Measurements from ENCODE around the gene CASS4. TPM values are rescaled to one million over a fixed set of nuclear protein-coding genes. Genes with fewer than 3 reads are reported as not detected.
"Not testable (repeated sequence)": the region's sequence is repeated elsewhere in the genome, so short reads cannot be mapped to it uniquely, and the experiment has no call there.

CASS4 gene
- total RNA-seq, 1 experiment from 2014 or later: 0.15 TPM

- intact Hi-C loops (cut with micrococcal nuclease; ENCODE audit: unreplicated experiment): no loop called here
- H3K4me3 ChIP-seq (ENCODE audit: low read depth in 2 of 2, low read length in 2 of 2): no peak overlapping the region
- H3K36me3 ChIP-seq (ENCODE audit: control insufficient read depth, insufficient read depth, low read length): peaks cover 22% of the 10 kb centered on the region
- peaks cover 18% of the 10 kb centered on the region for H3K4me1 ChIP-seq (ENCODE audit: control insufficient read depth, insufficient read depth, low read length)
- DNase-seq (ENCODE audit: low read depth, low spot score) (no peak), ATAC-seq (no peak)
- CTCF ChIA-PET: no interaction called here
- H3K9me3 ChIP-seq (ENCODE audit: control insufficient read depth, insufficient read depth, low read depth, low read length): no peaks in the 10 kb centered on the region
- TF ChIP-seq, protein P1, sequence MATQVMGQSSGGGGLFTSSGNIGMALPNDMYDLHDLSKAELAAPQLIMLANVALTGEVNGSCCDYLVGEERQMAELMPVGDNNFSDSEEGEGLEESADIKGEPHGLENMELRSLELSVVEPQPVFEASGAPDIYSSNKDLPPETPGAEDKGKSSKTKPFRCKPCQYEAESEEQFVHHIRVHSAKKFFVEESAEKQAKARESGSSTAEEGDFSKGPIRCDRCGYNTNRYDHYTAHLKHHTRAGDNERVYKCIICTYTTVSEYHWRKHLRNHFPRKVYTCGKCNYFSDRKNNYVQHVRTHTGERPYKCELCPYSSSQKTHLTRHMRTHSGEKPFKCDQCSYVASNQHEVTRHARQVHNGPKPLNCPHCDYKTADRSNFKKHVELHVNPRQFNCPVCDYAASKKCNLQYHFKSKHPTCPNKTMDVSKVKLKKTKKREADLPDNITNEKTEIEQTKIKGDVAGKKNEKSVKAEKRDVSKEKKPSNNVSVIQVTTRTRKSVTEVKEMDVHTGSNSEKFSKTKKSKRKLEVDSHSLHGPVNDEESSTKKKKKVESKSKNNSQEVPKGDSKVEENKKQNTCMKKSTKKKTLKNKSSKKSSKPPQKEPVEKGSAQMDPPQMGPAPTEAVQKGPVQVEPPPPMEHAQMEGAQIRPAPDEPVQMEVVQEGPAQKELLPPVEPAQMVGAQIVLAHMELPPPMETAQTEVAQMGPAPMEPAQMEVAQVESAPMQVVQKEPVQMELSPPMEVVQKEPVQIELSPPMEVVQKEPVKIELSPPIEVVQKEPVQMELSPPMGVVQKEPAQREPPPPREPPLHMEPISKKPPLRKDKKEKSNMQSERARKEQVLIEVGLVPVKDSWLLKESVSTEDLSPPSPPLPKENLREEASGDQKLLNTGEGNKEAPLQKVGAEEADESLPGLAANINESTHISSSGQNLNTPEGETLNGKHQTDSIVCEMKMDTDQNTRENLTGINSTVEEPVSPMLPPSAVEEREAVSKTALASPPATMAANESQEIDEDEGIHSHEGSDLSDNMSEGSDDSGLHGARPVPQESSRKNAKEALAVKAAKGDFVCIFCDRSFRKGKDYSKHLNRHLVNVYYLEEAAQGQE (IDR thresholded peaks at IDR 0.05; ENCODE audit: insufficient read depth in 1 of 2, low read depth in 2 of 2, low read length in 1 of 2): no peak
- no peak for TF ChIP-seq POLR2AphosphoS5 (IDR thresholded peaks at IDR 0.05; ENCODE audit: low read depth, low read length)
- no TSS peak for BruUV-seq (replicated peaks)
- POLR2A ChIA-PET: interaction anchor here (0.6 kb wide), 1 partner anchor 31 kb away, joined by 3 read pairs; no protein-coding TSS in a partner anchor
- no peak overlapping the region for H3K27ac ChIP-seq (ENCODE audit: low read length)
- in situ Hi-C loops (cut with HindIII; ENCODE audit: low pct_unique_long_range_greater_than_20kb, low sequenced_read_pairs): no loop called here
- no peaks in the 10 kb centered on the region for H3K27me3 ChIP-seq (ENCODE audit: control insufficient read depth, insufficient read depth, low read length)
Measured at GRCh38 chr20:56388882-56389281, 23.2 kb upstream of the CASS4 start.

GRCh38 chr20:56389807-56390206, 22.3 kb upstream of the CASS4 start:
- Histone ChIP-seq H3K4me3 (ENCODE audit: low read depth in 2 of 2, low read length in 2 of 2) (no peak overlapping the region), H3K27me3 (ENCODE audit: control insufficient read depth, insufficient read depth, low read length) (no peaks in the 10 kb centered on the region), H3K4me1 (ENCODE audit: control insufficient read depth, insufficient read depth, low read length) (peaks cover 26% of the 10 kb centered on the region), H3K9me3 (ENCODE audit: control insufficient read depth, insufficient read depth, low read depth, low read length) (no peaks in the 10 kb centered on the region), H3K27ac (ENCODE audit: low read length) (no peak overlapping the region), H3K36me3 (ENCODE audit: control insufficient read depth, insufficient read depth, low read length) (peaks cover 16% of the 10 kb centered on the region)
- TF ChIP-seq TCF7L2 (IDR thresholded peaks at IDR 0.05; ENCODE audit: low read depth, low read length) (no peak), CTCF (IDR thresholded peaks at IDR 0.05) (no peak), POLR2AphosphoS5 (IDR thresholded peaks at IDR 0.05; ENCODE audit: low read depth, low read length) (no peak), SIN3A (IDR thresholded peaks at IDR 0.05; ENCODE audit: borderline replicate concordance, insufficient read depth, low read depth, low read length) (no peak)
- TF ChIP-seq, protein P1 (IDR thresholded peaks at IDR 0.05; ENCODE audit: insufficient read depth in 1 of 2, low read depth in 2 of 2, low read length in 1 of 2): no peak
- no peak for ATAC-seq
- intact Hi-C loops (cut with micrococcal nuclease; ENCODE audit: unreplicated experiment) (no loop called here), in situ Hi-C loops (cut with HindIII; ENCODE audit: low pct_unique_long_range_greater_than_20kb, low sequenced_read_pairs) (no loop called here)
- no TSS peak for BruUV-seq (replicated peaks)
- ChIA-PET POLR2A (no interaction called here), CTCF (no interaction called here)
- DNase-seq (ENCODE audit: low read depth, low spot score): no peak

DNA sequence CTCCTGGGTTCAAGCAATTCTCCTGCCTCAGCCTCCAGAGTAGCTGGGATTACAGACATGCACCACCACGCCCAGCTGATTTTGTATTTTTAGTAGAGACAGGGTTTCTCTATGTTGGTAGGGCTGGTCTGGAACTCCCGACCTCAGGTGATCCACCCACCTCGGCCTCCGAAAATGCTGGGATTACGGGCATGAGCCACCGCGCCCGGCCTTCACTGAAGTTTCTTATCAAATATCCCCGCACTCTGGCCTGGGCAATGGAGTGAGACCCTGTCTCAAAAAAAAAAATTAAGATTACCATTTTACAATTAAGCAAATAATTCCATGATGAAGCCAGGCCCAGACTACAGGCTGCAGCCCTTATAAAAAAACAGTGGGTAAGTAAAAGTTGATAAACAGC, 21.7 kb upstream of the CASS4 start:
- intact Hi-C loops (cut with micrococcal nuclease; ENCODE audit: unreplicated experiment); DNase-seq (ENCODE audit: low read depth, low spot score); H3K9me3 ChIP-seq (ENCODE audit: control insufficient read depth, insufficient read depth, low read depth, low read length); in situ Hi-C loops (cut with HindIII; ENCODE audit: low pct_unique_long_range_greater_than_20kb, low sequenced_read_pairs); POLR2A ChIA-PET; BruUV-seq (replicated peaks); CTCF ChIA-PET; ATAC-seq; H3K27me3 ChIP-seq (ENCODE audit: control insufficient read depth, insufficient read depth, low read length): not testable (repeated sequence)
- Histone ChIP-seq H3K4me1 (ENCODE audit: control insufficient read depth, insufficient read depth, low read length) (peaks cover 26% of the 10 kb centered on the region), H3K36me3 (ENCODE audit: control insufficient read depth, insufficient read depth, low read length) (peaks cover 16% of the 10 kb centered on the region), H3K27ac (ENCODE audit: low read length) (peak overlapping the region; percentile 93), H3K4me3 (ENCODE audit: low read depth in 2 of 2, low read length in 2 of 2) (peak overlapping the region; percentile 76 to 98)

Data from Panc1 (cell line).